ENCODE data around the gene LDB3. TPM values are rescaled to one million over a fixed set of nuclear protein-coding genes. Genes with fewer than 3 reads are reported as not detected.

The LDB3 gene
- total RNA-seq, 1 experiment from 2014 or later, result 0.04 TPM

DNA sequence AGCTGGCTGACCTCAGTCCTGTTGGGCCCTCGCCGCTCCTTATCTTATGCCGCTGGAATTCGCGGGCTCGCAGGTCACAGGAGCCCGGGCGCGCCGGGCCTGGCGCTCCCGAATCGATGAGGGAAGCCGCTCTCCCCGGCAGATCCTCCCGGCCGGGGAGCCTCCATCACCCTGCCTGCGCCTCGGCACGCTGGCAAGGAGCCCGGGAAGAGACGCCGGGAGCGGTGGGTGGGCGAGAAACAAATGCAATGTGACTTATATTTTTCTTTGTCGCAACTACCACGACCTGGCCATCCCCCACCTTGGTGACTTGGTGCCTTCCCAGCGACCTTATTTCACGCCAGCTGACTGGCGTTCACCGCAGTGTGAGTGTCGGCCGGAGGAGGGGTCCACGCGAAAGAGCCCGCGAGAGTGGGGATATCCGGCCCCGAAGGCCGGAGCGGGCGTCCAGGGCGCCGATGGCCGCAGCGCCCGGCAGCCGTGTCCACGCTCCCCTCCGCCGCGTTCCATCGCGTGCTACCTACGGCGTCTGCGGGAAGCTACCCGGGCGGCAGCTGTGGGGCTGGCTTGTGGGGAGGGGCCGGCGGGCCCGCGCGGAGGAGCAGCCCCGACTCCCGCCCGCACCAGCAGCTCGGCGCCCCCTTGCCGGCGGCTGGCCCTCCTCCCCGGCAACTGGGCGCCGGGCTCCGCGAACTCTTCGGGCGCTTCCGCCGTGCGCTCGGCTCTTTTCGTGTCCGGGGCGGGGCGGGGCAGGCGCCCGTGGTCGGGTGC, 87.6 kb downstream of the LDB3 start:
- peak overlapping the region; percentile 96 for H3K9ac ChIP-seq (ENCODE audit: low read length)
- no peaks in the 10 kb centered on the region for H3K36me3 ChIP-seq (ENCODE audit: low read depth, low read length)
- peak overlapping the region; percentile 60 for H3K27ac ChIP-seq (ENCODE audit: low read length)
- H3K79me2 ChIP-seq (ENCODE audit: low read length), result peaks cover 57% of the 10 kb centered on the region
- no TSS peak for BruUV-seq (replicated peaks)
- TF ChIP-seq EZH2 (IDR thresholded peaks at IDR 0.05; ENCODE audit: low read length, unreplicated experiment) (no peak), EZH2phosphoT487 (IDR thresholded peaks at IDR 0.05; ENCODE audit: borderline replicate concordance, low read length) (no peak)
- TF ChIP-seq, protein P1, sequence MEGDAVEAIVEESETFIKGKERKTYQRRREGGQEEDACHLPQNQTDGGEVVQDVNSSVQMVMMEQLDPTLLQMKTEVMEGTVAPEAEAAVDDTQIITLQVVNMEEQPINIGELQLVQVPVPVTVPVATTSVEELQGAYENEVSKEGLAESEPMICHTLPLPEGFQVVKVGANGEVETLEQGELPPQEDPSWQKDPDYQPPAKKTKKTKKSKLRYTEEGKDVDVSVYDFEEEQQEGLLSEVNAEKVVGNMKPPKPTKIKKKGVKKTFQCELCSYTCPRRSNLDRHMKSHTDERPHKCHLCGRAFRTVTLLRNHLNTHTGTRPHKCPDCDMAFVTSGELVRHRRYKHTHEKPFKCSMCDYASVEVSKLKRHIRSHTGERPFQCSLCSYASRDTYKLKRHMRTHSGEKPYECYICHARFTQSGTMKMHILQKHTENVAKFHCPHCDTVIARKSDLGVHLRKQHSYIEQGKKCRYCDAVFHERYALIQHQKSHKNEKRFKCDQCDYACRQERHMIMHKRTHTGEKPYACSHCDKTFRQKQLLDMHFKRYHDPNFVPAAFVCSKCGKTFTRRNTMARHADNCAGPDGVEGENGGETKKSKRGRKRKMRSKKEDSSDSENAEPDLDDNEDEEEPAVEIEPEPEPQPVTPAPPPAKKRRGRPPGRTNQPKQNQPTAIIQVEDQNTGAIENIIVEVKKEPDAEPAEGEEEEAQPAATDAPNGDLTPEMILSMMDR (conservative IDR thresholded peaks at IDR 0.05; ENCODE audit: low read depth, low read length), result no peak
- peak overlapping the region; percentile 90 for H3K4me3 ChIP-seq (ENCODE audit: low read length)
- ATAC-seq, result peak; percentile 80
- CTCF ChIA-PET, result no interaction called here
- intact Hi-C loops (cut with micrococcal nuclease), result loop anchor here (1.0 to 2.0 kb wide), 2 partner anchors 45 to 143 kb away; no protein-coding TSS in a partner anchor
- H3K27me3 ChIP-seq (ENCODE audit: low read length), result no peaks in the 10 kb centered on the region
- H3K9me2 ChIP-seq (replicated peaks; ENCODE audit: low read length), result no peaks in the 10 kb centered on the region
- H3K4me2 ChIP-seq (ENCODE audit: low read length), result peak overlapping the region; percentile 87
- DNase-seq, result peak; percentile 57
- peaks cover 9% of the 10 kb centered on the region; the same call in 1 of the 2 replicates for H3K4me1 ChIP-seq (ENCODE audit: insufficient read depth, low read length)
- H4K20me1 ChIP-seq (ENCODE audit: low read length), result no peaks in the 10 kb centered on the region; the same call in 1 of the 2 replicates
- H2AFZ ChIP-seq (ENCODE audit: low read length), result peak overlapping the region; percentile 93
- no peaks in the 10 kb centered on the region for H3K9me3 ChIP-seq (ENCODE audit: low read length)
- no peaks in the 10 kb centered on the region for H3F3A ChIP-seq (ENCODE audit: low read length, unreplicated experiment)
- POLR2A ChIA-PET (ENCODE audit: unreplicated experiment), result interaction anchor here (0.7 kb wide), 1 partner anchor 22 kb away, joined by 3 read pairs; no protein-coding TSS in a partner anchor

GRCh38 chr10:86756511-86757112, 88.3 kb downstream of the LDB3 start, which contains the start of gene BMPR1A:
Gene BMPR1A, plus strand, starts transcription at chr10:86756619. Its CDS starts 119,400 bp downstream, at chr10:86876019.
- Histone ChIP-seq H3K4me3 (ENCODE audit: low read length) (peak within 1 kb of the TSS; percentile 90), H3K4me2 (ENCODE audit: low read length) (peak within 1 kb of the TSS; percentile 87), H3K79me2 (ENCODE audit: low read length) (peaks cover 64% of the 10 kb centered on the region), H3K9ac (ENCODE audit: low read length) (peak within 1 kb of the TSS; percentile 96), H3K27me3 (ENCODE audit: low read length) (no peaks in the 10 kb centered on the region), H4K20me1 (ENCODE audit: low read length) (no peaks in the 10 kb centered on the region; the same call in 1 of the 2 replicates), H3K4me1 (ENCODE audit: insufficient read depth, low read length) (peaks cover 9% of the 10 kb centered on the region; the same call in 1 of the 2 replicates), H3F3A (ENCODE audit: low read length, unreplicated experiment) (no peaks in the 10 kb centered on the region), H2AFZ (ENCODE audit: low read length) (peak within 1 kb of the TSS; percentile 93), H3K9me3 (ENCODE audit: low read length) (no peaks in the 10 kb centered on the region), H3K27ac (ENCODE audit: low read length) (peak within 1 kb of the TSS; percentile 60), H3K36me3 (ENCODE audit: low read depth, low read length) (no peaks in the 10 kb centered on the region), H3K9me2 (replicated peaks; ENCODE audit: low read length) (no peaks in the 10 kb centered on the region)
- ChIA-PET CTCF (no interaction called here), POLR2A (ENCODE audit: unreplicated experiment) (interaction anchor here (0.7 kb wide), 2 partner anchors 23 to 108 kb away, joined by 3 read pairs; no protein-coding TSS in a partner anchor)
- no peak for TF ChIP-seq EZH2phosphoT487 (IDR thresholded peaks at IDR 0.05; ENCODE audit: borderline replicate concordance, low read length)
- TF ChIP-seq, protein P1 (conservative IDR thresholded peaks at IDR 0.05; ENCODE audit: low read depth, low read length), result no peak
- no peak for TF ChIP-seq EZH2 (IDR thresholded peaks at IDR 0.05; ENCODE audit: low read length, unreplicated experiment)
- BruUV-seq (replicated peaks), result no TSS peak
- peak; percentile 66 for ATAC-seq
- peak; percentile 86 for DNase-seq
- intact Hi-C loops (cut with micrococcal nuclease), result loop anchor here (1.0 to 2.0 kb wide), 2 partner anchors 46 to 143 kb away; no protein-coding TSS in a partner anchor
